Stimulated activated CD8-positive, alpha-beta memory T cell treated with anti-CD3 and anti-CD28 coated beads, Interleukin-7, amount 100 ng/mL, for 1 hour (primary cell): ENCODE measurements around the gene C12orf60.

Source experiments
- DNase-seq, 2 donors: peaks; one replicate each; pipeline ENCODE4 v3.0.0-alpha.2; 2020; ENCODE audit warnings: low read depth in 2 of 2

The C12orf60 gene

GRCh38 chr12:14834509-14834908 lies 31.0 kb downstream of the C12orf60 start:
- no peak for DNase-seq

DNA sequence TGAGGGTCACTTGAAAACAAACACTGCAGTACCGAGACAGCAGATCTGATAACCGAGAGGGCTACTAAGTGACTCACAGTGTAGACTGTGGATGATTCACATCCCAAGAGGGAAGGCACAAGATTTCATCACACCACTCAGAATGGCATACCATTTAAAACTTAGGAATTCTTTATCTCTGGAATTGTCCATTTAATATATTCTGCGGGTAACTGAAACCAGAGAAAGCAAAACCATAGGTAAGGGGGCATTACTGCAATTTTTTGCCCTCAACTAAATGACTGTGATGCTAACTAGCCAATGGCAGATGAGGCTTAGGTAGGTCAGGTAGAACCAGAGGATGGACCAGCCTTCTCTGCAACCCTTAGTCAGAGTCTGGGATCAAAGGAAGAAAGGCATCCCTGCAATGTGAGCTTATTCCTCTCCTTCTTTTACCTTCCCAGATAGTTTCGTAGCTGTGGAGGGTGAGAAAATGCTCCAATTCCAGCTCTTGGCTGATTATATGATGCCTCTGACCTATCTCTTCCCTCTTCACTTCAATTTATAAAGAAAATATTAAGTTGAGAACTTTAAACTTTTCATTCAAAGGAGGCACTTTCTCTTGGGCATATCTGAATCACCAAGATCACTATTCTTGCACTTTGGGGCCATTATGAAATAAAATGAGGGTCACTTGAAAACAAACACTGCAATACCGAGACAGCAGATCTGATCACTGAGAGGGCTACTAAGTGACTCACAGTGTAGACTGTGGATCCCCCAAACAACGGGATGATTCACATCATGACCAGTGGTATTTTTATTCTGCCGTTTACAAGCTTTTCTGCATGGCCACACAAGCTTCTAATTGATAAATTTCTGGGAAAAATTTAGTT lies 33.1 kb downstream of the C12orf60 start:
- DNase-seq, result no peak

DNA sequence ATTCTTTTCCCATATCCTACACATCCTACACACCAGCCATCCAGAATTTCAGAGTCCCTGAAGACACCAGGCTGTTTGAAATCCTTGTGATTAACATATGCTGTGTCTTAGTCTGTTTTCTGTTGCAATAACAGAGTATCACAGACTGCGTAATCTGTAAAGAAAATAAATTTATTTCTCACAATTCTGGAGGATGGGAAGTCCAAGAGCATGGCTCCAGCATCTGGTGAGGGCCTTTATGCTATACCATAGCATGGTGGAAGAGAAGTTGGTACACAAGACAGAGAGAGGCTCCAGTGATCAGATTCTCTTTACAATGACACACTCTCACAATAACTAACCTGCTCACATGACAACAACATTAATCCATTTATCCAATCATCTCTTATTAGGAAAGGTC lies 35.8 kb downstream of the C12orf60 start:
- no peak for DNase-seq

DNA sequence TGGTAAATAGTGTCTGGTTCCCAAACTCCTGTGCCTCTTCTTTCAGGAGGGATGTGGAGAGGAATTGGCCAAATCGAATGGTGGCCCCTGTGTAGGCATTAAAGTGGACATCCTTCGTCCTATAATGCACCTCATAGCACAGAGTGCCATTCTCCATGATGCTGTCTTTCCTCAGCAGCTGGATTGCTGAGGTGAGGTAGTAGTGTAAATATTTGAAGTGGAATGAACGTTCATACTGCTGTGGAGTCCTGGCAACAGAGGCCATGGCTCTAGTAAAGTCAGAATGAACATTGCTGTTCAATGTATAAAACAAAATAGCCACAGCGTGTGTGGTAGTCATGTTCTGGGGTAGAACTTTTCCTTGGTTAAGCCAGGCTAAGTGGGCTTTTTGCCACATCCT lies 37.1 kb downstream of the C12orf60 start:
- no peak for DNase-seq

DNA sequence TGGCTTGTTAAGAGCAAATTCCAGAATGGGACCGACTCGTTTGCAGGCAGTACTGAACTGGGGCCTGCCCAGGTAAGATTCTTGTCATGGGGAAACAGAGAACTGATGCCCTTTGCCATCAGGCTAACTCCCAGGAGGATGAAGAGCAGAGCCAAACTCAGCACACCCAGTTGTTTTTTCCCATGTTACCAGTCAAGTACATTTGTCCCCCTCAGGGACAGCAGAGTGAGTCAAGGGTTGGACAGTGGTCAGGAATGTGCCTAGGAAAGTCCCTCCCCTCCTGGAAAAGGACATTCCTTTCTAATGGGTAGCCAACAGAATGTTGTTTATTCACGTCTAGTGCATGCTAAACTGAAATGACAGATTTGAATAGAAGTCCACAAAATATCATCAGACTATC lies 38.3 kb downstream of the C12orf60 start:
- no peak for DNase-seq

- no peak for DNase-seq
These were observed 38.8 kb downstream of the C12orf60 start for GRCh38 chr12:14842315-14842714.

GRCh38 chr12:14843425-14843887 lies 40.0 kb downstream of the C12orf60 start, which contains the start of gene ART4:
Gene ART4, minus strand, starts transcription at chr12:14843526. Its CDS starts 413 bp downstream, at chr12:14843113.
- DNase-seq, result no peak

DNA sequence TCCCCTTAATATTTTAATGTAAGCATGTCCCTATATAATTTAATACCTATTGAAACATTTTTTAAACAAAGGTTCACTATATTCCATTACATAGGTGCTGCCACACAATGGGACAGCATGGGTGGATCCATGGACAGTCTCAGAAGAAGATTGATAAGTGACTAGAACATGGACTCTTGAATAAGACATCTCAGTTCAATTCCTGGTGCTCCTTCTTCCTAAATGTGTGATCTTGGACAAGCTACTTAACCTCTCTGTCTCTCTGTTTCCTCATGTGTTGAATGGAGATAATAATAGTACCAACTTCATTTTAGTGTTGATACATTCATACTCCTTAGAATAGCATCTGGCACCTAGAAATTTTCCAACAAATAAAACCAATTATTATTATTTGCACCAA lies 40.9 kb downstream of the C12orf60 start:
- no peak for DNase-seq

DNA sequence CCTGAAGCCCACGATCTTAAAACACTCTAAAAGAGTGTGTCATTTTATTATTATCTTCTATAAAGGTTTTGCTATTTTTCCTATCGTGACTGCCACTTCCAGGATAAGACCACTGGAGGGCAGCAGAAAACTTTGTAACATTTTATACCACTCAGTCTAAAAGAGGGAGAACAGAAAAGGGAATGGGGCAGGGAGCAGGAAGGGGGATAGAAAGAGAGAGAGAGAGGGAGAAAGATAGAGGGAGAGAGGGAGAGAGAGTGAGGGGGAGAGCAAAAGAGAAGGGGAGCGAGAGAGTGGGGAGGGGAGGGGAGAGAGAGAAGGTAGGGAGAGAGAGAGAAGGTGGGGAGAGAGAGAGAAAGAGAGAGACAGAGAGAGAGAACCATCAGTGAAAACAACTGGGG lies 41.9 kb downstream of the C12orf60 start:
- peak; percentile 8 to 9 for DNase-seq

GRCh38 chr12:14846042-14846587 lies 42.6 kb downstream of the C12orf60 start:
- no peak for DNase-seq

DNA sequence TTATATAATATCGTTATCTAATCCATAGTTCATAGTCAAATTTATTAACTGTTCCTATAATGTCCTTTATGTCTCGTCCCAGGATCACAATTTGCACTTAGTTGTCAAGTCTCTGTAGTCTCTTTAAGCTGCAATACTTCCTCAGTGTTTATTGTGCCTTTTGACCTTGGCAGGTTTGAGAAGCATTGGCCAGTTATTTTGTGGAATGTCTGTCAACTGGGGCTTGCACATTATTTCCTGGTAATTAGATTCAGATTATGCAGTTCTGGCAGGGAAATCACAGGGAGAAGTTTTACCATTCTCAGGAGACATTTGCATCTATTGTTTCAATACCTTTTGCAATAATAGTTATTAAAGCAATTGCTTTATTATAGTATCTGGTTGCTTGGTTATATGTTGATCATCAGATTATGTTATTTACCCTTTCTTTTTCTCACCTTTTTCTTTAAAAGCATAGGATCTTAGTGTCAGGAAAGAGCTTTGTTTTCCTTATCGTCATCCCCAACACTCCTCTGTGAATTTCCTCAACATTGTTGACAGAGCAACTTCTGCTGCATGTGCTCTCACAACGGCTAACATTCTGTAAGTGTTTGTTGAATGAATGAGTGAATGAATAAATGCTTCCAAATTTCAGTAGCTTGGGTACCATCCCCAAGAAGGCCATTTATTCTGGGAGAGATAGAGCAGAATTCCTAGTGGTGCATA lies 43.6 kb downstream of the C12orf60 start:
- no peak for DNase-seq

GRCh38 chr12:14849661-14850060 lies 46.2 kb downstream of the C12orf60 start:
- no peak for DNase-seq

- DNase-seq, result no peak
These were observed 47.6 kb downstream of the C12orf60 start for GRCh38 chr12:14850929-14851663.

DNA sequence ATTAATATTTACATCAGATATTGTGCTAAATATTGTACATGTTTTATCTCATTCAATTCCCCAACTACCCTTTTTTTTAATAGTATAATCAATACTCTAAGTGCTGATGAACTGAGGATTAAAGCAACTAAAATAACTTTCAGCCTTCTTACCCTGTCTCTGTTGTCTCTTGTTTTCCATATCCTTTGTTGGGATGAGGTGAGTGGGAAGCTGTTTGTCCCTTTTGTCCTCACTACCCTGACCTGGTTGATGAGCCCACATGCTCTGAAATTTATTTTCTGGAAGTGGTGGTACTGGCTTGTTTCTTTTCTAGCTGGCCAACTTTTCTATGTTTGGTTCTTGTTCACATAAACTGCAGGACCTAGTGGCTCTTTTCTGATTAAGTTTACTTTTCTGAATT lies 49.4 kb downstream of the C12orf60 start:
- no peak for DNase-seq

DNA sequence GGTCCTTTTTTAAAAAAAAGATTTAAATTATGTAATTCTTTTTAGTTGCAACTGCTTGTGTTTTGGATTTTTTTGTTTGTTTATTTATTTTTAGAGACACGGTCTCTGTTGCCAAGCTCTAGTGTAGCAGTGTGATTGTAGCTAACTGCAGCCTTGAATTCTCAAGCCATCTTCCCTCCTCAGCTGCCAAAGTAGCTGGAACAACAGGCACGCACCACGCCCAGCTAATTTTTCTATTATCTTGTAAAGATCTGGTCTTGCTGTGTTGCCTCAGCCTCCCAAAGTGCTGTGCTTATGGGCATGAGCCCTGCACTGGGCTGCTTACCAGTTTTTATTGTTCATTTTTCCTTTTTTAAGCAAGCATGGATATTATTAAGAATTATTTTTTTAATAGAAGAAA lies 50.5 kb downstream of the C12orf60 start:
- no peak for DNase-seq

GRCh38 chr12:14854586-14855183 lies 51.2 kb downstream of the C12orf60 start:
- DNase-seq, result no peak

DNA sequence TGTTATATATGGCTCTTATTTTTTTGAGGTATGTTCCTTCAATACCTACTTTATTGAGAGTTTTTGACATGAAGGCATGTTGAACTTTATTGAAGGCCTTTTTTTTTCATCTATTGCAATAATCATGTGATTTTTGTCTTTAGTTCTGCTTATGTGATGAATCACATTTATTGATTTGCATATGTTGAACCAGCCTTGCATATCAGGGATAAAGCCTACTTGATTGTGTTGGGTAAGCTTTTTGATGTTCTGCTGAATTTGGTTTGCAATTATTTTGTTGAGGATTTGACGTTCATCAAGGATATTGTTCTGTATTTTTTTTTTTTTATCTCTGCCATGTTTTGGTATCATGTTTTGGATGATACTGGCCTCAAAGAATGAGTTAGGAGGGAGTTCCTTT lies 55.0 kb downstream of the C12orf60 start:
- no peak for DNase-seq

DNA sequence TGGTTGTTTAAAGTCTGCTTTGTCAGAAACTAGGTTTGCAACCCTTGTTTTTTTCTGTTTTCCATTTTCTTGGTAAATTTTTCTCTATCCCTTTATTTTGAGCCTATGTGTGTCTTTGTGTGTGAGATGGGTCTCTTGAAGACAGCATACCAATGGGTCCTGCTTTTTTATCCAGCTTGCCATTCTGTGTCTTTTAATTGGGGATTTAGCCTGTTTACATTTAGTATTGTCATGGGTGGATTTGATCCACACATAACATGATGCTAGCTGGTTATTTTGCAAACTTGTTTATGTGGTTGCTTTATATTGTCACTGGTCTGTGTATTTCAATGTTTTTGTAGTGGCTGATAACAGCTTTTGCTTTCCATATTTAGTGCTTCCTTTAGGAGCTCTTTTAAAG lies 57.0 kb downstream of the C12orf60 start:
- no peak for DNase-seq

GRCh38 chr12:14868916-14869506 lies 65.5 kb downstream of the C12orf60 start:
- no peak for DNase-seq

GRCh38 chr12:14871247-14871646 lies 67.8 kb downstream of the C12orf60 start:
- DNase-seq, result no peak

GRCh38 chr12:14871886-14872285 lies 68.4 kb downstream of the C12orf60 start:
- DNase-seq, result no peak
